ENCODE measurements around the gene FBN3. TPM values are rescaled to one million over a fixed set of nuclear protein-coding genes. Genes with fewer than 3 reads are reported as not detected.

The FBN3 gene
- total RNA-seq, 1 donor from 2014 or later, result not detected

DNA sequence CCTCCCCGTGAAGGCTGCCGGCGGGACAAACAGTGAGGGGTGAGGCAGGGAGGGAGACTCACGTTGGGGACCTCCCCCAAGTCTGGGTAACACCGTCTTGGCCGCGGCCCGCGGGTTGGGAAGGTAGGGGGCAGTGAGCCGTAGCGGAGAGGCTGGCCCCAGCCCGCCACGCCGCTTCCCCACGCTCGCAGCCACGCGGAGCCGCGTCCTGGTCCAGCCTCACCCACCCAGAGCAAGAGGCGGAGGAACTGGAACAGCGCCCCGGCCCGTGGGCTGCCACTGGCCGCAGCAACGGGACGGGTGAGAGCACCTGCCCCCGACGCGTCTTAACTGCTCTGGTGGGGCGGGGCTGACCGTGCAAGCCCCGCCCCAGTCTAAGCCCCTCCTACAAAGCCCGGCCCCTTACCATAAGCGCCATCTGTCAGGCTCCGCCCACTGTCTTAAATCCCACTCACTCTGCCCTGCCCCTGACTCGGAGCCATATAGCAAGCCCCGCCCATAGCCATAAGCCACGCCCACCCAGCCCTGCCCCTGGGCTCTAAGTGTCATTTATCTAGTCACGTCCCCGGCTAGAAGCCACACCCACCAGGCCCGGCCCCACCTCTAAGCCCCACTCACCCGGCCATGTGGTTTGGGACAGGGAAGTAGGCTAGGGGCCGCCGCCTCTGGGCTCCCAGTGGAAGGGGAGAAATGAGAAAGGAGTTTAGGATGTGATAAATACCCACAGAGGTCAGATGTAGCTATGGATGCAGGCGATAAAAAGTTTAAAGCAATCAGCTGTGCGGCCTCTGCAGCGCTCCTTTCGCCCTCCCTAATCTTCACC is 98.9 kb downstream of the FBN3 start:
- Histone ChIP-seq H3K9me3 (no peaks in the 10 kb centered on the region), H3K4me3 (peak overlapping the region in 1 of 2 donors; percentile 34), H3K27me3 (peaks cover 4% of the 10 kb centered on the region), H3K36me3 (no peaks in the 10 kb centered on the region), H3K27ac (no peak overlapping the region), H3K4me1 (no peaks in the 10 kb centered on the region)
- DNase-seq (ENCODE audit: low spot score in 2 of 2), result peak; percentile 83 to 84
- intact Hi-C loops (cut with DNase I), result no loop called here
- TF ChIP-seq, protein P1, sequence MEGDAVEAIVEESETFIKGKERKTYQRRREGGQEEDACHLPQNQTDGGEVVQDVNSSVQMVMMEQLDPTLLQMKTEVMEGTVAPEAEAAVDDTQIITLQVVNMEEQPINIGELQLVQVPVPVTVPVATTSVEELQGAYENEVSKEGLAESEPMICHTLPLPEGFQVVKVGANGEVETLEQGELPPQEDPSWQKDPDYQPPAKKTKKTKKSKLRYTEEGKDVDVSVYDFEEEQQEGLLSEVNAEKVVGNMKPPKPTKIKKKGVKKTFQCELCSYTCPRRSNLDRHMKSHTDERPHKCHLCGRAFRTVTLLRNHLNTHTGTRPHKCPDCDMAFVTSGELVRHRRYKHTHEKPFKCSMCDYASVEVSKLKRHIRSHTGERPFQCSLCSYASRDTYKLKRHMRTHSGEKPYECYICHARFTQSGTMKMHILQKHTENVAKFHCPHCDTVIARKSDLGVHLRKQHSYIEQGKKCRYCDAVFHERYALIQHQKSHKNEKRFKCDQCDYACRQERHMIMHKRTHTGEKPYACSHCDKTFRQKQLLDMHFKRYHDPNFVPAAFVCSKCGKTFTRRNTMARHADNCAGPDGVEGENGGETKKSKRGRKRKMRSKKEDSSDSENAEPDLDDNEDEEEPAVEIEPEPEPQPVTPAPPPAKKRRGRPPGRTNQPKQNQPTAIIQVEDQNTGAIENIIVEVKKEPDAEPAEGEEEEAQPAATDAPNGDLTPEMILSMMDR (IDR thresholded peaks at IDR 0.05), result no peak

DNA sequence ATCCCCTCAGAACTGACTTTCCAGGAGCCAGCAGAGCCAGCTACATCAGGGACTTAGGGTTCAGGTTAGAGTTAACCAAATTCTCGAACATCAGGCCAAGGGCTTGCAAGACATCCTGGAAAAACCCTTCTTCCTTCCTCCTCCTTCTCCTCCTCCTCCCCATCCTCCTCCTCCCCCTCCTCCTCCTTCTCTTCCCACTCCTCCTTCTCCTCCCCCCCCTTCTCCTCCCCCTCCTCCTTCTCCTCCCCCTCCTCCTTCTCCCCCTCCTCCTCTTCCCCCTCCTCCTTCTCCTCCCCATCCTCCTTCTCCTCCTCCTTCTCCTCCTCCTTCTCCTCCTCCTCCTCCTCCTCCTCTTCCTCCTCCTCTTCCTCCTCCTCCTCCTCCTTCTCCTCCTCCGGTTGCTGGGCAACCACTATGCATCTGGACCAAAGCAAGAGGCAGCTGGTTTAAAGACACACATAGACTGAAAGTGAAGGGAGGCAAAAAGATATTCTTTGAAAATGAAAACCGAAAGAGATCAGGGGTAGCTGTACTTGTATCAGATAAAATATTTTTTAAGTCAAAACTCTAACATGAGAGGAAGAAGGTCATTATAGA is 102.7 kb downstream of the FBN3 start:
- no peak for DNase-seq (ENCODE audit: low spot score in 2 of 2)
- Histone ChIP-seq H3K9me3 (no peaks in the 10 kb centered on the region), H3K27ac (no peak overlapping the region), H3K4me1 (no peaks in the 10 kb centered on the region), H3K27me3 (peaks cover 4% of the 10 kb centered on the region), H3K36me3 (no peaks in the 10 kb centered on the region), H3K4me3 (no peak overlapping the region)
- intact Hi-C loops (cut with DNase I), result no loop called here
- TF ChIP-seq, protein P1 (IDR thresholded peaks at IDR 0.05), result no peak

DNA sequence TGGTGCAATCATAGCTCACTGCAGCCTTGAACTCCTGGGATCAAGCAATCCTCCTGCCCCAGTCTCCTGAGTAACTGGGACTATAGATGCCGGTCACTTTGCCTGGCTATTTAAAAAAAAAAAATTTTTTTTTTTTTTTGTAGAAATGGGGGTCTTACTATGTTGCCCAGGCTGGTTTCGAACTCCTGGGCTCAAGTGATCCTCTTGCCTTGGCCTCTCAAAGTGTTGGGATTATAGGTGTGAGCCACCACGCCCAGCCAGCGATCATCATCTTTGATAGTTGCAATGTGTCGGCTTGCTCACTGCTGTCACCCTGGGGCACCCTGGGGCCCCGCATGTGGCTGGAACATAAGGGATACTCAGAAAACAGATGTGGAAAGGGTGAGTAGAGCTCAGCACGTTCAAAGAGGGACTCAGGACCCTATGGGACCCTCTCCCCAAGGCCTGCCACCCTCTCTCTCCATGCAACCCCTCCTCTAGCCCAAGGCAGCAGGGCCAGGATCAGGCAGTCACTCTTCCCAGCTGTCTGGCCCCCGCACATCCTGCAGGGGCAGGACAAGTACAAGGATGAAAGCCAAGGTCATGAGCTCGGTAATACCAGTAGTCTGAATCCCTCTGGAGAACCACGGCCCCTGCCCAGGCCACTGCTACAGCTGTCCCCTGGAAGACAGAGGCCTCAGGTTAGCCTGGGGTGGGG is 103.4 kb downstream of the FBN3 start:
- Histone ChIP-seq H3K27me3 (peaks cover 4% of the 10 kb centered on the region), H3K36me3 (no peaks in the 10 kb centered on the region), H3K4me1 (no peaks in the 10 kb centered on the region), H3K9me3 (no peaks in the 10 kb centered on the region), H3K4me3 (no peak overlapping the region), H3K27ac (no peak overlapping the region)
- DNase-seq (ENCODE audit: low spot score in 2 of 2), result no peak
- TF ChIP-seq, protein P1 (IDR thresholded peaks at IDR 0.05), result no peak
- intact Hi-C loops (cut with DNase I), result no loop called here

DNA sequence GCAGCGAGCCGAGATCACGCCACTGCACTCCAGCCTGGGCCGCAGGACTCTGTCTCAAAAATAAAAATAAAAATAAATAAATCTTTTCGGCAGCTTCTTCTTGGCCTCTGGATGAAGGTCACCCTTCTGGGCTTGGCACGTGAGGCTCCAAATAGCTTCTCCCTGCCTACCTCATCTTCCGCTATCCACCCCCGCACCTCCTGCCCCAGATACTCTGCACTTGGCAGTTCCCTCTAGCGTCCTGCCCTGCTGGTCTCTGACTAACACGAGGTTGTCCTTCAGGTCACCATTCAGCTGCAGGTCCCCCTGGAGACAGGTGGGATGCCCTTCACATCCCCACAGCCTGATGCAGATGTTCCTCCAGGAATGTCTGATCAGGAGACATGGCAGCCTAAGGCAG is 105.4 kb downstream of the FBN3 start:
- no peaks in the 10 kb centered on the region for H3K4me1 ChIP-seq
- no peak overlapping the region for H3K27ac ChIP-seq
- H3K4me3 ChIP-seq, result no peak overlapping the region
- intact Hi-C loops (cut with DNase I), result no loop called here
- H3K36me3 ChIP-seq, result no peaks in the 10 kb centered on the region
- H3K27me3 ChIP-seq, result no peaks in the 10 kb centered on the region
- TF ChIP-seq, protein P1 (IDR thresholded peaks at IDR 0.05), result no peak
- no peaks in the 10 kb centered on the region for H3K9me3 ChIP-seq
- no peak for DNase-seq (ENCODE audit: low spot score in 2 of 2)

DNA sequence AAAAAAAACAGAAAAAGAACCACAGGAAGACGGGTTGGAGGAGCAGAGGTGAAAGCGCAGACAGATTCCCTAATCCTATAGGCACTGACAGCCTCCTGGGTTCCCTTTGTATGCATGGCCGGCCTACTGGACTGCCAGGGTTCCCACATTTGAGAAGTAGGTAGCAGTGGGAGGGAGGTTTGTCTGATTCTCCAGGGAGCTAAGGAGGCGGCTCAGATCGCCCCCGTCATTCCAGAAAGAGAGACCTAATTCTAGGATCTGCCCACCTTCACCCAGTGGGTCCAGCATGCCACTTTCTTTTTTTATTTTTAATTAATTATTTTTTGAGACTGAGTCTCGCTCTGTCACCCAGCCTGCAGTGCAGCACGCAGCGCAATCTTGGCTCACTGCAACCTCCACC is 106.5 kb downstream of the FBN3 start:
- H3K27ac ChIP-seq, result no peak overlapping the region
- no peaks in the 10 kb centered on the region for H3K4me1 ChIP-seq
- H3K36me3 ChIP-seq, result no peaks in the 10 kb centered on the region
- no peaks in the 10 kb centered on the region for H3K27me3 ChIP-seq
- no peak overlapping the region for H3K4me3 ChIP-seq
- H3K9me3 ChIP-seq, result no peaks in the 10 kb centered on the region
- no peak for DNase-seq (ENCODE audit: low spot score in 2 of 2)
- TF ChIP-seq, protein P1 (IDR thresholded peaks at IDR 0.05), result no peak
- intact Hi-C loops (cut with DNase I), result no loop called here
